H9 (cell line): Measurements from ENCODE around the gene BTBD17. TPM values are rescaled to one million over a fixed set of nuclear protein-coding genes. Genes with fewer than 3 reads are reported as not detected.

Source experiments
- DNase-seq: peaks from one replicate; pipeline ENCODE4 v3.0.0-alpha.2; 2017
- H2AFZ ChIP-seq: one replicate; pipeline ENCODE4 v1.6.1; 2013; ENCODE audit warnings: mild to moderate bottlenecking, low read length, control low read depth, moderate library complexity
- H2AK5ac ChIP-seq: 2 replicates; pipeline ENCODE4 v1.6.1; 2013; ENCODE audit warnings: low read length, control low read depth, mixed read lengths; ENCODE audit not compliant: insufficient read length
- H2BK120ac ChIP-seq: one replicate; pipeline ENCODE4 v1.6.1; 2013; ENCODE audit warnings: low read depth, mild to moderate bottlenecking, low read length, control low read depth, inconsistent platforms; ENCODE audit not compliant: poor library complexity, severe bottlenecking
- H2BK12ac ChIP-seq: 2 replicates; pipeline ENCODE4 v1.6.1; 2013; ENCODE audit warnings: low read length, control low read depth, mixed read lengths, low read depth; ENCODE audit not compliant: insufficient read length
- H2BK15ac ChIP-seq: 2 replicates; pipeline ENCODE4 v1.6.1; 2013; ENCODE audit warnings: low read depth, low read length, control low read depth
- H2BK20ac ChIP-seq: one replicate; pipeline ENCODE4 v1.6.1; 2013; ENCODE audit warnings: low read depth, mild to moderate bottlenecking, low read length, control low read depth, inconsistent platforms; ENCODE audit not compliant: poor library complexity, severe bottlenecking
- H2BK5ac ChIP-seq: 2 replicates; pipeline ENCODE4 v1.6.1; 2013; ENCODE audit warnings: low read length, control low read depth, mixed read lengths; ENCODE audit not compliant: insufficient read length
- H3K14ac ChIP-seq: 2 replicates; pipeline ENCODE4 v1.6.1; 2013; ENCODE audit warnings: low read length, control low read depth; ENCODE audit not compliant: insufficient read depth
- H3K18ac ChIP-seq: 2 replicates; pipeline ENCODE4 v1.6.1; 2013; ENCODE audit warnings: low read depth, mild to moderate bottlenecking, mixed read lengths, low read length, control low read depth; ENCODE audit not compliant: insufficient read length
- H3K23ac ChIP-seq: 2 replicates; pipeline ENCODE4 v1.6.1; 2013; ENCODE audit warnings: low read length, control low read depth, mixed read lengths, low read depth; ENCODE audit not compliant: insufficient read length
- H3K23me2 ChIP-seq: 2 replicates; pipeline ENCODE4 v1.6.1; 2013; ENCODE audit warnings: low read depth, mild to moderate bottlenecking, mixed read lengths, low read length, control low read depth; ENCODE audit not compliant: insufficient read length, poor library complexity, severe bottlenecking
- H3K27ac ChIP-seq: 2 replicates; pipeline ENCODE4 v1.5.1; 2013; ENCODE audit warnings: low read length, control low read depth, mixed read lengths, low read depth; ENCODE audit not compliant: insufficient read length
- H3K27me3 ChIP-seq: 2 replicates; pipeline ENCODE4 v1.6.1; 2013; ENCODE audit warnings: low read length, control low read depth, inconsistent platforms; ENCODE audit not compliant: insufficient read depth
- H3K4ac ChIP-seq: 2 replicates; pipeline ENCODE4 v1.6.1; 2013; ENCODE audit warnings: low read depth, mild to moderate bottlenecking, control low read depth, inconsistent platforms, low read length, moderate library complexity
- H3K4me1 ChIP-seq: 2 replicates; pipeline ENCODE4 v1.6.1; 2013; ENCODE audit warnings: low read length, control low read depth, inconsistent platforms; ENCODE audit not compliant: insufficient read depth
- H3K4me2 ChIP-seq: 2 replicates; pipeline ENCODE4 v1.6.1; 2013; ENCODE audit warnings: low read length, control low read depth, mixed read lengths; ENCODE audit not compliant: insufficient read length, insufficient read depth
- H3K56ac ChIP-seq: 2 replicates; pipeline ENCODE4 v1.6.1; 2013; ENCODE audit warnings: low read depth, mild to moderate bottlenecking, mixed read lengths, low read length, control low read depth; ENCODE audit not compliant: insufficient read length
- H3K79me1 ChIP-seq: 2 replicates; pipeline ENCODE4 v1.6.1; 2013; ENCODE audit warnings: low read depth, mild to moderate bottlenecking, moderate library complexity, low read length, control low read depth, inconsistent platforms; ENCODE audit not compliant: insufficient read depth, poor library complexity, severe bottlenecking
- H3K79me2 ChIP-seq: 2 replicates; pipeline ENCODE4 v1.6.1; 2013; ENCODE audit warnings: low read length, control low read depth, inconsistent platforms; ENCODE audit not compliant: insufficient read depth
- H3K9ac ChIP-seq: 2 replicates; pipeline ENCODE4 v1.6.1; 2013; ENCODE audit warnings: low read length, control low read depth, mixed read lengths; ENCODE audit not compliant: insufficient read length; ENCODE audit errors: extremely low read depth
- H3K9me3 ChIP-seq: one replicate; pipeline ENCODE4 v1.6.1; 2013; ENCODE audit warnings: low read depth, low read length, inconsistent platforms; ENCODE audit not compliant: control insufficient read depth
- H3T11ph ChIP-seq: one replicate; pipeline ENCODE4 v1.6.1; 2013; ENCODE audit warnings: mild to moderate bottlenecking, low read length, control low read depth, inconsistent platforms
- H4K20me1 ChIP-seq: one replicate; pipeline ENCODE4 v1.6.1; 2013; ENCODE audit not compliant: control insufficient read depth, insufficient read length, insufficient read depth
- H4K5ac ChIP-seq: 2 replicates; pipeline ENCODE4 v1.6.1; 2013; ENCODE audit warnings: low read depth, mild to moderate bottlenecking, mixed read lengths, low read length, control low read depth; ENCODE audit not compliant: insufficient read length
- H4K8ac ChIP-seq: replicated peaks from 2 replicates; pipeline ENCODE4 v1.6.1; 2013; ENCODE audit warnings: low read length, control low read depth, mixed read lengths, low read depth; ENCODE audit not compliant: insufficient read length
- H4K91ac ChIP-seq: 2 replicates; pipeline ENCODE4 v1.6.1; 2013; ENCODE audit warnings: low read depth, mild to moderate bottlenecking, moderate library complexity, mixed read lengths, low read length, control low read depth; ENCODE audit not compliant: insufficient read length
- H3K27ac Mint-ChIP-seq, 3 experiments: 2 replicates in 2 of 3; 3 replicates in 1 of 3; pipeline ENCODE4 v1.8.0; 2020 to 2021; ENCODE audit warnings: mixed read lengths in 3 of 3, mild to moderate bottlenecking in 1 of 3, moderate library complexity in 1 of 3
- H3K27me3 Mint-ChIP-seq: 2 replicates; pipeline ENCODE4 v1.8.0; 2021; ENCODE audit warnings: low read depth, mild to moderate bottlenecking, moderate library complexity, mixed read lengths
- H3K36me3 Mint-ChIP-seq, 3 experiments: 2 replicates in 2 of 3; 3 replicates in 1 of 3; pipeline ENCODE4 v1.8.0; 2020 to 2021; ENCODE audit warnings: low read depth in 3 of 3, mixed read lengths in 3 of 3; ENCODE audit not compliant: insufficient read depth in 1 of 3
- H3K4me1 Mint-ChIP-seq, 2 experiments: 2 replicates each; pipeline ENCODE4 v1.8.0; 2020; ENCODE audit warnings: mixed read lengths in 2 of 2
- H3K4me3 Mint-ChIP-seq, 2 experiments: 2 replicates in 1 of 2; 3 replicates in 1 of 2; pipeline ENCODE4 v1.8.0; 2020 to 2021; ENCODE audit warnings: mild to moderate bottlenecking in 2 of 2, mixed read lengths in 2 of 2, moderate library complexity in 1 of 2
- H3K9me3 Mint-ChIP-seq, 2 experiments: 2 replicates in 1 of 2; 3 replicates in 1 of 2; pipeline ENCODE4 v1.8.0; 2020; ENCODE audit warnings: mild to moderate bottlenecking in 2 of 2, mixed read lengths in 2 of 2, moderate library complexity in 1 of 2
- CTCF ChIP-seq: fragments of 200-600 bp; sonication (generic); conservative IDR thresholded peaks from 3 replicates; pipeline ENCODE4 v1.8.0; 2021; ENCODE audit warnings: antibody characterized with exemption, mild to moderate bottlenecking
- WGBS: extraction: QIAGEN DNeasy Blood & Tissue Kit; methylation state at CpG from one replicate; pipeline ENCODE4 v1.1.7; 2013; ENCODE audit warnings: missing lambda C conversion rate, low lambda C conversion rate, mixed read lengths; ENCODE audit not compliant: insufficient read length; ENCODE audit errors: extremely low coverage; 5-methylcytosine and 5-hydroxymethylcytosine counted together
- total RNA-seq: library from RNA; stranded (reverse); gene quantifications from 2 replicates; pipeline ENCODE4 v1.2.1, GENCODE V29; 2021

The BTBD17 gene
- total RNA-seq, 1 experiment from 2014 or later, result 0.33 TPM

GRCh38 chr17:74392848-74393247 lies 31.2 kb upstream of the BTBD17 start:
- no peaks in the 10 kb centered on the region for H3K9me3 ChIP-seq
- H3T11ph ChIP-seq, result no peak overlapping the region
- H3K4me1 ChIP-seq, result no peaks in the 10 kb centered on the region
- H3K56ac ChIP-seq, result no peak overlapping the region
- no peak overlapping the region for H3K18ac ChIP-seq
- H3K14ac ChIP-seq, result no peak overlapping the region
- H4K20me1 ChIP-seq, result no peaks in the 10 kb centered on the region
- H2BK5ac ChIP-seq, result no peak overlapping the region
- no peak overlapping the region for H3K4me2 ChIP-seq
- H2AFZ ChIP-seq, result no peak overlapping the region
- Mint-ChIP-seq H3K36me3 (no peaks in the 10 kb centered on the region; a peak in 1 of 7 replicates), H3K9me3 (peaks cover 0 to 4% of the 10 kb centered on the region in 2 experiments; a peak in 1 of 5 replicates), H3K4me1 (peaks cover 12 to 33% of the 10 kb centered on the region in 2 experiments), H3K27ac (no peak overlapping the region), H3K27me3 (peaks cover 15% of the 10 kb centered on the region), H3K4me3 (no peak overlapping the region)
- H2BK120ac ChIP-seq, result no peak overlapping the region
- no peak overlapping the region for H3K27ac ChIP-seq
- H3K9ac ChIP-seq, result no peak overlapping the region
- H2BK15ac ChIP-seq, result no peak overlapping the region
- H3K79me2 ChIP-seq, result no peaks in the 10 kb centered on the region
- H4K5ac ChIP-seq, result no peak overlapping the region
- H2BK20ac ChIP-seq, result no peak overlapping the region
- H3K4ac ChIP-seq, result no peak overlapping the region
- TF ChIP-seq CTCF, result no peak
- H2AK5ac ChIP-seq, result no peak overlapping the region
- no peak overlapping the region for H3K23ac ChIP-seq
- H3K27me3 ChIP-seq, result no peaks in the 10 kb centered on the region
- no peak overlapping the region for H2BK12ac ChIP-seq
- H3K23me2 ChIP-seq, result peaks cover 2% of the 10 kb centered on the region
- no peak overlapping the region for H4K8ac ChIP-seq
- no peak overlapping the region for H4K91ac ChIP-seq
- peak; percentile 61 for DNase-seq
- no peaks in the 10 kb centered on the region for H3K79me1 ChIP-seq
- no CpG with 5 or more reads among the region's 5 CpGs for WGBS
